Tibial nerve (tissue), 4 donors: Measurements from ENCODE around the gene TENM4. TPM values are rescaled to one million over a fixed set of nuclear protein-coding genes. Genes with fewer than 3 reads are reported as not detected.

Source experiments
- DNase-seq, 2 donors: peaks; one replicate each; pipeline ENCODE4 v3.0.0-alpha.2; 2019; ENCODE audit warnings: low spot score in 2 of 2
- H3K27ac ChIP-seq, 4 donors: fragments of 200-600 bp; sonication (generic) in 3 of 4; one replicate each; pipeline ENCODE4 v1.5.1; 2017 to 2019; ENCODE audit warnings: mild to moderate bottlenecking in 1 of 4
- H3K27me3 ChIP-seq, 2 donors: fragments of 200-600 bp; sonication (generic) in 1 of 2; one replicate each; pipeline versions ENCODE4 v1.5.1 to v1.6.0; 2017 to 2019
- H3K36me3 ChIP-seq, 3 donors: fragments of 200-600 bp; sonication (generic); one replicate each; pipeline ENCODE4 v1.5.1; 2018 to 2019
- H3K4me1 ChIP-seq, 4 donors: fragments of 200-600 bp; sonication (generic) in 3 of 4; one replicate each; pipeline ENCODE4 v1.5.1; 2017 to 2019
- H3K4me3 ChIP-seq, 4 donors: fragments of 200-600 bp; sonication (generic) in 3 of 4; one replicate each; pipeline ENCODE4 v1.5.1; 2017 to 2019; ENCODE audit warnings: mild to moderate bottlenecking in 1 of 4, moderate library complexity in 1 of 4
- H3K9me3 ChIP-seq, 4 donors: fragments of 200-600 bp; sonication (generic) in 3 of 4; one replicate each; pipeline ENCODE4 v1.5.1; 2017 to 2019
- EP300 ChIP-seq, 2 donors: sonication (generic); formaldehyde crosslinking; IDR thresholded peaks; one replicate each; pipeline ENCODE4 v1.6.1; 2017; ENCODE audit warnings: antibody characterized with exemption in 2 of 2, mild to moderate bottlenecking in 1 of 2
- POLR2A ChIP-seq, 2 donors: fragments of 450-650 bp; IDR thresholded peaks; one replicate each; pipeline ENCODE4 v1.6.1; 2017; ENCODE audit warnings: antibody characterized with exemption in 2 of 2, mild to moderate bottlenecking in 2 of 2, moderate library complexity in 2 of 2
- WGBS, 2 donors: methylation state at CpG; one replicate each; pipeline ENCODE4 v1.1.5; 2018; 5-methylcytosine and 5-hydroxymethylcytosine counted together
- total RNA-seq, 4 donors: library from RNA; depleted of rRNA; stranded (reverse); fragments of >200 nt; gene quantifications; one replicate each; pipeline ENCODE4 v1.1.0, GENCODE V29; 2016
- TF ChIP-seq, protein P1 (sequence below), 5 experiments: fragments of 200-600 bp in 3 of 5; fragments of 450-650 bp in 2 of 5; sonication (generic) in 3 of 5; IDR thresholded peaks; one replicate each; pipeline ENCODE4 v1.5.1; 2016 to 2019; ENCODE audit warnings: antibody characterized with exemption in 5 of 5, mild to moderate bottlenecking in 3 of 5, moderate library complexity in 2 of 5

The TENM4 gene
- total RNA-seq, 4 donors from 2014 or later: 15.3 to 36.3 (median 19.6) TPM

DNA sequence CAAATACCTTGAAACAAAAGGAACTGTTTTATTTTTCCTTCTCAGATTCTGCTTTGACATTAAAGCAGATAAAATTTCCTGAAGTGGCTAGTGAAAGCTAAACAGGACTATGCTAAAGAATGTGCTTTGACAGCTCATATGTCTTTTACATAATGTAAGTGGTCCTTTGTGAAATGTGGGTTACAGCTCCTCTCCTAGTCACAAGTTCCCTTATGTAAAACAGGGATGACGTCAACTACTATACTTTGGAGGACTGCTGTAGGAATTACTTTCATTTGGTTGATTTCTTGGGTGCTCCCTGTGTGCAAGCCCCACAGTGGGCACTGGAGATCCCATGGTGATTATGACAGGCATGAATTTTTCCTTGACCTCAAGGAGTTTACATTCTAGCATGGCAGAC, 649.6 kb downstream of the TENM4 start:
- no peak overlapping the region for H3K4me3 ChIP-seq
- H3K4me1 ChIP-seq: no peaks in the 10 kb centered on the region
- no peak for DNase-seq
- 71 to 79% methylated on average over 1 of the region's 1 CpG for WGBS, 2 donors
- H3K27me3 ChIP-seq: no peaks in the 10 kb centered on the region
- H3K27ac ChIP-seq: no peak overlapping the region
- no peaks in the 10 kb centered on the region for H3K9me3 ChIP-seq
- no peaks in the 10 kb centered on the region for H3K36me3 ChIP-seq
- TF ChIP-seq POLR2A (IDR thresholded peaks at IDR 0.05): no peak
- no peak for TF ChIP-seq EP300 (IDR thresholded peaks at IDR 0.05)
- TF ChIP-seq, protein P1, sequence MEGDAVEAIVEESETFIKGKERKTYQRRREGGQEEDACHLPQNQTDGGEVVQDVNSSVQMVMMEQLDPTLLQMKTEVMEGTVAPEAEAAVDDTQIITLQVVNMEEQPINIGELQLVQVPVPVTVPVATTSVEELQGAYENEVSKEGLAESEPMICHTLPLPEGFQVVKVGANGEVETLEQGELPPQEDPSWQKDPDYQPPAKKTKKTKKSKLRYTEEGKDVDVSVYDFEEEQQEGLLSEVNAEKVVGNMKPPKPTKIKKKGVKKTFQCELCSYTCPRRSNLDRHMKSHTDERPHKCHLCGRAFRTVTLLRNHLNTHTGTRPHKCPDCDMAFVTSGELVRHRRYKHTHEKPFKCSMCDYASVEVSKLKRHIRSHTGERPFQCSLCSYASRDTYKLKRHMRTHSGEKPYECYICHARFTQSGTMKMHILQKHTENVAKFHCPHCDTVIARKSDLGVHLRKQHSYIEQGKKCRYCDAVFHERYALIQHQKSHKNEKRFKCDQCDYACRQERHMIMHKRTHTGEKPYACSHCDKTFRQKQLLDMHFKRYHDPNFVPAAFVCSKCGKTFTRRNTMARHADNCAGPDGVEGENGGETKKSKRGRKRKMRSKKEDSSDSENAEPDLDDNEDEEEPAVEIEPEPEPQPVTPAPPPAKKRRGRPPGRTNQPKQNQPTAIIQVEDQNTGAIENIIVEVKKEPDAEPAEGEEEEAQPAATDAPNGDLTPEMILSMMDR (IDR thresholded peaks at IDR 0.05): no peak

DNA sequence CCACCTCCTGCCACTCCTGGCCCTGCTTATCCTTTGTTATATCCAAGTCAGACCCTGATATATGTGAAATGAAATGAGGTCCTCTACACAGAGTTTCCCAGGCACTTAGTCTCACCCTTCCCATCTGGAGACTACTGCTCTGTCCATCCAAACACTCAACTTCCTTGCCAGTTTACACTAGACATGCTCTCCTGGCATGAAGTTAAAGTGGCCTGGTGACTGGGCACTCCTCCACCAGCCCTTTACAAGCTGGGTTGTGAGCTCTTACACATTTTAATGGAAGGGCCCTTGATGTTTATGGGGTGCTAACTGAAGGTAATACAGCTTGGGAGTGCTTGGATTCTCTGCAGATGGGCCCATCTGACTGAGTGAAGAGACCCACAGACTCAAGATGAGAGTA, 650.0 kb downstream of the TENM4 start:
- Histone ChIP-seq H3K9me3 (no peaks in the 10 kb centered on the region), H3K4me3 (no peak overlapping the region), H3K27me3 (no peaks in the 10 kb centered on the region), H3K4me1 (peaks cover 0 to under 1% (median 0%) of the 10 kb centered on the region in 4 donors), H3K27ac (no peak overlapping the region), H3K36me3 (no peaks in the 10 kb centered on the region)
- no peak for DNase-seq
- TF ChIP-seq, protein P1 (IDR thresholded peaks at IDR 0.05): no peak
- TF ChIP-seq POLR2A (IDR thresholded peaks at IDR 0.05): no peak
- TF ChIP-seq EP300 (IDR thresholded peaks at IDR 0.05): no peak

DNA sequence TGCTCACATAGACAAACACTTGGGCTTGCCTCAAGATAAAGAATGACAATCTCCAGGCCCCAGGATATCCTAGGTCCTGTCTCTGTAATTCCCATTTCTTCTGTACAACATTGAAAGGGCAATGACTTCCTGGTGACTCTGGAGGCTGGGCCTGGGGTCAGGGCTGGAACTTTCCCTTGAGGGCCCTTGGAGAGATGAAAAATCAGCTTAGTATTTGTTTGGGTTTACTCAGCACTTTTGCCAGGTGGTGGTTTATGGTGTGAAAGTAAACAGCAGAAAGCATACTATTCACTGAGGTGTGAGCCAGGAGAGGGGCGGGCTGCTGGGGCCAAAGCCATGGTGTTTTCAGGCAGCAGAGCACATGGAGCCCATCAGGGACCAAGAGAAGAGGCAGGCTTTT, 651.5 kb downstream of the TENM4 start:
- H3K4me3 ChIP-seq: no peak overlapping the region
- WGBS, 2 donors: 91 to 94% methylated on average over 1 of the region's 1 CpG

DNA sequence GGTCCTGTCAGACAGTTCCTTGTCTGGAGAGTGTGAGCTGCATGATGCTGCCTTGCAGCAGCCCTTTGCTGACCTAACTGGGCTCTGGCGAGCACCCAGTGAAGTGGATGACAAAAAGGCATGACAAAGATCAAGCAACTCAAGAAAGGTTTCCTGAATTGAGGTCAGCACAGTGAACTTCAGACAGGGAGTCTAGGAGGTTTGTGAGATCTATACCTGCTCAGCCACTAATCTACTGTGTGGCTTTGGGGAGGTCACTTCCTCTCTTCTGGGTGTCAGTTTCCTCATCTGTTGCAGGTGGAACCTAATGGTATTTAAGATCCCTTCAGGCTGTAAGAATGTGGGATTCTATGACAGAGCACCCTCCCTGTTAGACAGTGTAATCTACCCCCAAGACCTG, 652.3 kb downstream of the TENM4 start:
- WGBS, 2 donors: 79 to 93% methylated on average over 1 of the region's 1 CpG
- Histone ChIP-seq H3K27me3 (no peaks in the 10 kb centered on the region), H3K9me3 (no peaks in the 10 kb centered on the region), H3K4me3 (no peak overlapping the region), H3K4me1 (peaks cover 0 to 5% (median 0%) of the 10 kb centered on the region in 4 donors), H3K36me3 (no peaks in the 10 kb centered on the region), H3K27ac (no peak overlapping the region)
- DNase-seq: no peak
- TF ChIP-seq POLR2A (IDR thresholded peaks at IDR 0.05) (no peak), EP300 (IDR thresholded peaks at IDR 0.05) (no peak)
- TF ChIP-seq, protein P1 (IDR thresholded peaks at IDR 0.05): no peak

More for the DNA sequence above, 651.5 kb downstream of the TENM4 start:
- no peak overlapping the region for H3K27ac ChIP-seq
- no peak for DNase-seq
- no peaks in the 10 kb centered on the region for H3K9me3 ChIP-seq
- peaks cover 0 to 5% (median 0%) of the 10 kb centered on the region in 4 donors for H3K4me1 ChIP-seq
- TF ChIP-seq, protein P1 (IDR thresholded peaks at IDR 0.05): no peak
- TF ChIP-seq EP300 (IDR thresholded peaks at IDR 0.05) (no peak), POLR2A (IDR thresholded peaks at IDR 0.05) (no peak)
- H3K27me3 ChIP-seq: no peaks in the 10 kb centered on the region
- no peaks in the 10 kb centered on the region for H3K36me3 ChIP-seq

DNA sequence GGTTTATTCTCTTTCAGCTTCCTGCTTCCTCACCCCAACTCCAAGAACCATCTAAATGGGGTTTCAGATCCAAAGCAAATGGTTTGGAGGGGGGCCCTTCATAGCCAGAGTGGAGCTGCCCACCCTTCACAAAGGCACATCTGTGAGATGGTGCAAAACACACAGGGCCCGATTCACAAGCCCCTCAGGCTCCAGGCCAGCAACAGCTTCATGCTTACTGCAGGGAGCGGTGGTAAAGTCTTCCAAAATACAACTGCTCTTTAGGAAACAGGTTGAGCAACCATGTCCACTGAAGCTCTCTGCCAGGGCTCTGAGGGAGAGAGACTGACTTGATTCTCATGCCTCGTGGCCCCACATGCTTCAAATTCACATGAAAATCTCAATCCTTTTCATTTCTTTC, 653.1 kb downstream of the TENM4 start:
- TF ChIP-seq EP300 (IDR thresholded peaks at IDR 0.05) (no peak), POLR2A (IDR thresholded peaks at IDR 0.05) (no peak)
- TF ChIP-seq, protein P1 (IDR thresholded peaks at IDR 0.05): no peak

More for the DNA sequence above, 653.1 kb downstream of the TENM4 start:
- Histone ChIP-seq H3K27ac (no peak overlapping the region), H3K4me1 (peaks cover 0 to 5% (median 0%) of the 10 kb centered on the region in 4 donors), H3K27me3 (no peaks in the 10 kb centered on the region), H3K4me3 (no peak overlapping the region), H3K9me3 (no peaks in the 10 kb centered on the region), H3K36me3 (no peaks in the 10 kb centered on the region)
- no peak for DNase-seq
- 31 to 41% methylated on average over 3 of the region's 3 CpGs for WGBS, 2 donors
